Osteocyte (in vitro differentiated cells): ENCODE results near the gene OSBPL8. TPM values are rescaled to one million over a fixed set of nuclear protein-coding genes. Genes with fewer than 3 reads are reported as not detected.
A peak's percentile ranks its signal among the peaks of the same experiment; 100 is the strongest.

ENCODE experiments used
- DNase-seq: peaks from one replicate; pipeline ENCODE4 v3.0.0; 2021; ENCODE audit warnings: mixed read lengths; ENCODE audit not compliant: unreplicated experiment; ENCODE audit errors: extremely low spot score
- H3K27ac Mint-ChIP-seq: one replicate; pipeline ENCODE4 v1.8.0; 2021; ENCODE audit warnings: mild to moderate bottlenecking, mixed read lengths; ENCODE audit not compliant: unreplicated experiment
- H3K27me3 Mint-ChIP-seq: one replicate; pipeline ENCODE4 v1.8.0; 2021; ENCODE audit warnings: mixed read lengths; ENCODE audit not compliant: unreplicated experiment
- H3K36me3 Mint-ChIP-seq: one replicate; pipeline ENCODE4 v1.8.0; 2021; ENCODE audit warnings: mixed read lengths; ENCODE audit not compliant: unreplicated experiment
- H3K4me1 Mint-ChIP-seq: one replicate; pipeline ENCODE4 v1.8.0; 2021; ENCODE audit warnings: mixed read lengths; ENCODE audit not compliant: unreplicated experiment
- H3K4me3 Mint-ChIP-seq: one replicate; pipeline ENCODE4 v1.8.0; 2021; ENCODE audit warnings: mild to moderate bottlenecking, moderate library complexity, mixed read lengths; ENCODE audit not compliant: unreplicated experiment
- H3K9me3 Mint-ChIP-seq: one replicate; pipeline ENCODE4 v1.8.0; 2021; ENCODE audit warnings: mixed read lengths; ENCODE audit not compliant: unreplicated experiment
- CTCF ChIP-seq: fragments of 200-600 bp; sonication (generic); IDR thresholded peaks from 2 replicates; pipeline ENCODE4 v1.5.0; 2021; ENCODE audit warnings: antibody characterized with exemption, mild to moderate bottlenecking, moderate library complexity
- total RNA-seq: library from RNA; stranded (reverse); gene quantifications from 2 replicates; pipeline ENCODE4 v1.2.1, GENCODE V29; 2021

The OSBPL8 gene
- total RNA-seq, 1 donor from 2014 or later: 87.8 TPM

- Mint-ChIP-seq H3K27me3 (no peaks in the 10 kb centered on the region), H3K27ac (no peak overlapping the region), H3K36me3 (peaks cover 4% of the 10 kb centered on the region), H3K4me3 (no peak overlapping the region), H3K4me1 (peaks cover 16% of the 10 kb centered on the region), H3K9me3 (no peaks in the 10 kb centered on the region)
- no peak for TF ChIP-seq CTCF
- no peak for DNase-seq
Observed at GRCh38 chr12:76562130-76562529, 2.6 kb upstream of the OSBPL8 start.

- no peak for TF ChIP-seq CTCF
- H3K4me3 Mint-ChIP-seq: peak overlapping the region; percentile 92
- DNase-seq: no peak
- H3K36me3 Mint-ChIP-seq: peaks cover 6% of the 10 kb centered on the region
- no peaks in the 10 kb centered on the region for H3K9me3 Mint-ChIP-seq
- no peaks in the 10 kb centered on the region for H3K27me3 Mint-ChIP-seq
- H3K4me1 Mint-ChIP-seq: peaks cover 30% of the 10 kb centered on the region
- H3K27ac Mint-ChIP-seq: peak overlapping the region; percentile 98
Observed at GRCh38 chr12:76560086-76560491, 518 bp upstream of the OSBPL8 start.

GRCh38 chr12:76558684-76559399 is 729 bp downstream of the OSBPL8 start:
- no peaks in the 10 kb centered on the region for H3K27me3 Mint-ChIP-seq
- no peaks in the 10 kb centered on the region for H3K9me3 Mint-ChIP-seq
- peak overlapping the region; percentile 93 for H3K27ac Mint-ChIP-seq
- DNase-seq: no peak
- peaks cover 6% of the 10 kb centered on the region for H3K36me3 Mint-ChIP-seq
- no peak for TF ChIP-seq CTCF
- H3K4me1 Mint-ChIP-seq: peaks cover 42% of the 10 kb centered on the region
- H3K4me3 Mint-ChIP-seq: peak overlapping the region; percentile 92

GRCh38 chr12:76556368-76556767 is 3.2 kb downstream of the OSBPL8 start:
- H3K4me3 Mint-ChIP-seq: no peak overlapping the region
- H3K9me3 Mint-ChIP-seq: no peaks in the 10 kb centered on the region
- DNase-seq: no peak
- H3K27me3 Mint-ChIP-seq: no peaks in the 10 kb centered on the region
- H3K4me1 Mint-ChIP-seq: peaks cover 57% of the 10 kb centered on the region
- H3K36me3 Mint-ChIP-seq: peaks cover 2% of the 10 kb centered on the region
- no peak for TF ChIP-seq CTCF
- no peak overlapping the region for H3K27ac Mint-ChIP-seq

- no peaks in the 10 kb centered on the region for H3K9me3 Mint-ChIP-seq
- peaks cover 60% of the 10 kb centered on the region for H3K4me1 Mint-ChIP-seq
- no peak for TF ChIP-seq CTCF
- H3K27ac Mint-ChIP-seq: no peak overlapping the region
- H3K36me3 Mint-ChIP-seq: peaks cover 2% of the 10 kb centered on the region
- H3K27me3 Mint-ChIP-seq: no peaks in the 10 kb centered on the region
- no peak for DNase-seq
- H3K4me3 Mint-ChIP-seq: no peak overlapping the region
Observed at GRCh38 chr12:76555797-76556196, 3.8 kb downstream of the OSBPL8 start.
